T1000 (cell line): ENCODE data around the gene TMEM106C.

Source experiments
- DNase-seq: peaks from one replicate; lab custom pipeline; 2025; ENCODE audit warnings: mixed read lengths; lab: John Stamatoyannopoulos, UW

TMEM106C gene

DNA sequence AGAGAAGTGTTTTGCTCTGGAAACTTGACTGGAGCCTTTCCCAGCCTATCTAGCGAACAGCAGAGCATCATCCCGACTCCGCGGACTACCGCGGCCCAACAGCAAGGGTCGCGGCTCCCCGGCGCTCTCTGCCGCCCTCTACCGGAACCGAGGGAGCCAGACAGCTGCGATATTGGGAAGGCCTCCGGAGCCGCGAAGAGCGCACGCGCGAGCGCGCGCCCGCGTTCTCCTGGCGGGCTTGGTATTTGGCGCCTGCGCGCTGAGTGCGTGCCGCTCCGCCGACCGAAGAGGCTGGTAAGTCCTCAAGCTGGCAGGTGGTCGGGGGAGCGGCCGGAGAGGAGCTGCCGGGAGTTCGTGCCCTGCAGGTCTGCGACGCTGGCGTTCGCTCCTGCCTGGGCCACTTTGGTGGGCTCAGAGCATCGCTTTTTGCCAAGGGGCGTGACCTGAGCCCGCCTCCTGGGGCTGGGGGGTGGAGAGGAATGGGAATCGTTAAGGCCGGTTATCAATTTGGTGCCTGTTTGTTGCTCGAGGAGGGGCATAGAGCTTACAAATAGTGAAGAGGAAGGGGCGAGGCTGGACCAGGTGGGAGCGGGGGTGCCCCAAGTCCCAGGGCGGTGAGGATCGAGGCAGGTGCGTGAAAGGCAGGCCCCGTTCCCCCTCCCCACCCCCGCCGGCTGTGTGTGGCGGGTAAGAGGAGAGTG is at the start of gene TMEM106C:
Gene TMEM106C, plus strand, starts transcription at position 257 of the 701 bp plus-strand sequence. CDS start 641 bp downstream, outside the sequence.
- peak; percentile 91 for DNase-seq

GRCh38 chr12:47920913-47921312 is 42.5 kb upstream of the TMEM106C start:
- DNase-seq = no peak

DNA sequence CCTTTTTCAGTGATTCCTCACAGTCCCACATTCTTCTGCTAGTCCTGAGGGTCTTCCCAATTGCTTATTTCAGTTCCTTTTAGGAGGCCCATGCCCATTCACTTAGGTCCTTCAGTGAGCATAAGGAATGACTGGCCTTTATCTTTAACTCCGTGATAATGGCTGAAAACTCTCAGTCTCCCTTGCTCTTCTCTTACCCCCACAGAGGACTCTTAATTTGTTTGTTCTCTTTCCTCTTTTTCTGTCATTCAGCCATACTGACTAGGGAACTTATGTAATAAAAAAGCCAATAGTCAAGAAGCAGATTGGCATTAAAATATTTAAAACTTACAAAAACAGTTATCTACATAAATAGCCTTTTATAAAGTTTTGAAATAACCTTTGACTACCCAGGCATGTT is 41.5 kb upstream of the TMEM106C start:
- no peak for DNase-seq

- no peak for DNase-seq
These were observed 36.0 kb upstream of the TMEM106C start for GRCh38 chr12:47927346-47927745.

GRCh38 chr12:47930634-47931033 is 32.8 kb upstream of the TMEM106C start:
- no peak for DNase-seq

- no peak for DNase-seq
These were observed 32.2 kb upstream of the TMEM106C start for GRCh38 chr12:47931187-47931586.

DNA sequence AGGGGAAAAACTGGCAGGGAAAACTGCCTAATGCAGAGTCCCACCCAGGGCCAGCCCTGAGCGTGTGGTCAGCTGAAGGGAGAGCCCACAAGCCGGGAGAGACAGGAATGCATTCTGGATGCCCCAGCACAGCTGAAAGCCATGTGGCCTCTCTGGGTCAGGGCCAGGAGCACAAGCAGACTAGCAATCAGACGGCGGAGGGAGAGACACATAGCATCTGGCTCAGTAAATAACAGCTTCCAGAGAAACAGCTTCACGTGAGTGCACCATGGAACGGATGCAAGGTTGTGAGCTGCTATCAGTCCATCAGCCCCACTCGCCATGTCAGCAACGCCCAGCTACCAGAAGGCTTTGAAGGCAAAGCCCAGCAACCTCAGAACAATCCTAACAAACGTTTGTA is 28.2 kb upstream of the TMEM106C start:
- no peak for DNase-seq

DNA sequence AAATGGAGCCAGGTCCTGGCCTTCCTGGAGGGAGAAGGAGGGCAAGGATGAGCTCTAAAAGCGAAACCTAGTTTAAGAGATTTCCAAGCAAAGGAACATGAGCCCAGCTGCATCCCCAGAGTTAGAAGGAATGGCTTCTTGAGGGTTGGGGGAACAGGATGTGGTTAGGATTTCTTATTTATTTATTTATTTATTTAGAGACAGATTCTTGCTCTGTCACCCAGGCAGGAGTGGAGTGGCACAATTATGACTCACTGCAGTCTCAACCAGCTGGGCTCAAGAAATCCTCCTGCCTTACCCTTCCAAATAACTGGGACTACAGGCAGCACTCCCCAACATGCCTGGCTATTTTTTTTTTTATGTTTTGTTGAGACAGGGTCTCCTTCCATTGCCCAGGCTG is 25.3 kb upstream of the TMEM106C start:
- DNase-seq = no peak

DNA sequence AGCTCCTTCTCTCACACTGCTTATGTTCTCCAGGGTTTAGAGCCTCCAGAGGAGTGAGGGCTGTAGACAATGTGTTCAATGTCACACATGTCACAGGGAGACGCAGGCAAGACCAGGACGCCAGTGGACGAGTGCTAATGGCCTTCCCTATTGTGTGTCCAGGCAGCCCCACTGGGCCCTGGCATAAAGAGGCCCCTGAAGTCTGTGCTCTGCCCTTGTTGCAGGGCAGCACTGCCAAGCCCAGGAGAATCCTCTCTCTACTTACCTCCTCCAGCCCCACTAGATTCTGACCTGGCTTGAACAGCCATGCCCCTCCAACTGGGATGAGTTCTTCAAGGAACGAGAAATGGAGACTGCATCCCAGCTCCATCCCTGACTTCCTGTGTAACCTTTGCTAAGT is 24.8 kb upstream of the TMEM106C start:
- no peak for DNase-seq

DNA sequence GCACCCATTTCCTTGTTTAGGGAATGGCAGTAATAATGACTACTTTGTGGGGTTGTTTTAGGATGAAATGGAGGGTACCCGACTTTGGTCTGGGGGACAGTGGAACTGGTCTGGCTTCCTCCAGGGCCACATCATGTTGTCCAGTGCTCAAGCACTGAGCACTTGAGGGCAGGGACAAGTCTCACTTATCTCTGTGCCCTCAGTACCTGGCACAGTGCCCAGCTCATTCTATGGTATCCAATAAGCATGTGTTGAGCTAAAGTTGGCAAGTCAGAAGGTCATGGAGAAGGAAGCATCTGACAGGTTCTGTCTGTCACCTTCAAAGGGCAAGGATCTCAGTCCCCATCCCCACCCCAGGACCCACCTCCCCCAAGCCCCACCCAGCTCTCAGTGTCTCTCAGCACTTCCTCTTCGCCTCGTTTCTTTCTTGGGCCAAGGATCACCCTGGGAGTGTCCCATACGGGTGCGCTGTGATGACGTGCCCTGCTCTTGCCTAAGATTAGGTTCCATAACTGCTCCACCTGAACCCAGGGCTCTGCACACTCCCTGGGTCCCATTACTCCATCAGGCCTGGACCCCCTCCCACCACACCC is 24.3 kb upstream of the TMEM106C start:
- DNase-seq = no peak

DNA sequence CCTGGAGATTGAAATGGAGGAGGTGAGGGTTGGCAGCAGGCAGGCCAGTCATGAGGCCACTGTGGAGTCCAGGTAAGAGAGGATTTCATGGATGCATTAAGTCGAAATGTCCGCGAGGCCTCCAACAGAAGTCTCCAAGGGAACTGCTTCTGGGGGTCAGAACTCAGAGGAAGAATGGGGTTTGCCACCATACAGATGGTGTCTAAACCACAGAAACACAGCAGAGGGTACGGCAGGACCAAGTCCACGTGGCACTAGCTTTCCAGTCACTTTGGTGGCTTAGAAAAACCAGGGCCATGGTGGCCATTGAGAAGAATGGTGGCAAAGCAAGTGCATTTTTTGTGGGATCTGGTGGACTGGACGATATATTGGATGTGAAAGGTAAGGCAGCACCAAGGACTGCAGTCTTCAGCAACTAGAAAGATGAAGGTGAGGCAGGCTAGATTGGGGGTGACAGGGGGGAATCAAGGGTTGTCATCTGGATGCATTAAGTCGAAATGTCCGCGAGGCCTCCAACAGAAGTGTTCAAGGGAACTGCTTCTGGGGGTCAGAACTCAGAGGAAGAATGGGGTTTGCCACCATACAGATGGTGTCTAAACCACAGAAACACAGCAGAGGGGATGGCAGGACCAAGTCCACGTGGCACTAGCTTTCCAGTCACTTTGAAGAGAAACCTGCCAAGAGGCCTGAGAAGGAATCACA is 22.5 kb upstream of the TMEM106C start:
- no peak for DNase-seq

- no peak for DNase-seq
These were observed 22.0 kb upstream of the TMEM106C start for GRCh38 chr12:47941475-47941780.

- DNase-seq = no peak
These were observed 21.4 kb upstream of the TMEM106C start for GRCh38 chr12:47941871-47942613.

GRCh38 chr12:47942614-47943225 is 20.7 kb upstream of the TMEM106C start:
- DNase-seq = no peak

DNA sequence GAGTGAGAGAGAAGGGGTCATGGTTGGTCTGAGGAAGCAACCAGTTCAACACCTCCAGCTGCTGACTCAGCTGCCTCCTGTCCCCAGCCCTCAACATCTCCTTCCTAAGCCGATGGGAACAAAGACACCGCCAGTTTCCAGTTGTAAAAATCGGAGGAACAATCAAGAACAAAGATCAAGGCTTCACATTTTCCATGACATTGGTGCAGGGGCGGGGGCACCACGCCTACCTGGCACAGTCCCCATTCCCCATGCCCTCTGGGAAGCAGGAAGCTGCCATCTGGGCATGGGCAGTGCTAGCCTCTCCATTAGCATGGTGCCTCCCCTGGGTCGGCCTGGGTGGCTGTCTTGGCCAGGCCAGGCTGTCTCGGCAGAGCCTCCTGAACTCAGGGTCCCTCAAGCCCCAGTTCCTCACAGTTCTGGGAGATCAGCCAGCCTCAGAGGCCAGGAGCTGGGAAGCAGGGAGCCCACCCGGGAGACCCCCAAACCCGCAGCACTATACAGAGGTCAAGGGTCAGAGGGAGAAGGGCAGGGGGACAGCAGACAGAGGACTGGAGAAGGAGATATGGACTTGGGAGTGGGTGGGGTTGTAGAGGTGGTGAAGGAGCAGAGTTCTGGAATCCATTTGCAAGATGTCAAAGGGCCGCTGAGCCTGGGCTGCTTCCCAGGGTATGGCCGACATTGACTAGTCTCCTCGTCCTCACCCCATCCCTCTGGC is 19.6 kb upstream of the TMEM106C start:
- DNase-seq = no peak

- DNase-seq = no peak
These were observed 18.6 kb upstream of the TMEM106C start for GRCh38 chr12:47944685-47945340.

GRCh38 chr12:47945341-47945728 is 18.1 kb upstream of the TMEM106C start:
- DNase-seq = no peak

- no peak for DNase-seq
These were observed 16.7 kb upstream of the TMEM106C start for GRCh38 chr12:47946413-47947323.

DNA sequence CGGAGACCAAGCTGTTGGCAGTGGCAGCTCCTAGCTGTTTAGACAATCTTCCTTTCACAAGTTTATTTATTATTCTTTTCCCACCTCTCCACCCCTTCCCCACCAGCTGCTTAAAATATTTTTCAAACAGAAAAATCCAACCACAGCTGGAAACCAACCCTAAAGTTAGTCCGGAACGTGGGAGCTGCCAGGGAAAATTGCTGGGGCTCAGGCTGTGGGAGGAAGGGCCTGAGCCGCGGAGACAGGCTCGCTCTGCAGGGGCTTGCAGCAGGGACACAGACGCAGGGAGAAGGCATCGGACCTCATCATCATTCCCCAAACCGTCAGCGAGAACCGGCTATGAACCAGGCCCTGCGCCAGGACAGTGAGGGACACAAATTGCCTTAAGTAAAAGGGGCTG is 16.1 kb upstream of the TMEM106C start:
- DNase-seq = no peak
